Measurements from ENCODE around the gene RPS3A. TPM values are rescaled to one million over a fixed set of nuclear protein-coding genes. Genes with fewer than 3 reads are reported as not detected.

Gene RPS3A
- polyA plus RNA-seq, 3 donors, result 1,088 to 1,816 (median 1,582) TPM

DNA sequence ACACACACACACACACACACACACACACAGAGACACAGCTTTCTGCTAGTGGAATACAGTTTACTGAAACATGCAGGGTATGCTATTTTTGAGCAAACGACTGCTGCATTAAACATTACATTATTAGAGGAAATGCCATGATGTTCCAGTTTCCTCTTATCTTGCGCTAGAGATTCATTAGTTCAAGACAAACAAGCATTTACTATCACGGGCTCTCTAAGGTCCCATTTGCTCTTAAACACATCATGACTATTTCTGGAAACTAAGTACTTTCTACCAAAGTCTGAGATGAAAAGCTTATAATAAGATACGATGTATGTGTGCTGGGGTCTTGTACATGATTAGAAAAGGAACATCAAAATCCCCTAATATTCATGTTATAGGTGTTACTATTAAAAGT lies 48.8 kb downstream of the RPS3A start:
- H3K36me3 Mint-ChIP-seq, result no peaks in the 10 kb centered on the region
- H2AFZ ChIP-seq (ENCODE audit: insufficient read depth, low read depth, low read length, poor library complexity, severe bottlenecking), result no peak overlapping the region
- H3K9me3 Mint-ChIP-seq, result no peaks in the 10 kb centered on the region
- no peak overlapping the region for H3K9ac ChIP-seq (ENCODE audit: insufficient read depth, low read length, poor library complexity, severe bottlenecking)
- WGBS (ENCODE audit: insufficient coverage), result no CpG with 5 or more reads among the region's 4 CpGs
- no peaks in the 10 kb centered on the region for H3K4me1 ChIP-seq (ENCODE audit: control insufficient read depth in 1 of 2, insufficient read depth in 2 of 2, low read length in 2 of 2)
- H3K9me3 ChIP-seq (replicated peaks in 1 of 2; ENCODE audit: control insufficient read depth in 1 of 2, insufficient read depth in 1 of 2, low read length in 2 of 2), result no peaks in the 10 kb centered on the region
- H4K20me1 ChIP-seq (ENCODE audit: insufficient read depth, low read length), result no peaks in the 10 kb centered on the region
- no peaks in the 10 kb centered on the region for H3K36me3 ChIP-seq (replicated peaks in 1 of 2; ENCODE audit: control insufficient read depth in 1 of 2, insufficient read depth in 2 of 2, low read length in 2 of 2)
- no peak overlapping the region for H3K4me2 ChIP-seq (replicated peaks; ENCODE audit: extremely low read depth, low read length, poor library complexity, severe bottlenecking)
- H3K27ac ChIP-seq (ENCODE audit: low read depth in 1 of 2, low read length in 2 of 2), result no peak overlapping the region
- H3K79me2 ChIP-seq (ENCODE audit: insufficient read depth, low read length), result no peaks in the 10 kb centered on the region
- H3K4me3 ChIP-seq (replicated peaks in 1 of 3; ENCODE audit: low read depth in 2 of 3, low read length in 3 of 3), result no peak overlapping the region
- no peaks in the 10 kb centered on the region for H3K27me3 ChIP-seq (ENCODE audit: control insufficient read depth in 2 of 2, insufficient read depth in 2 of 2, low read length in 2 of 2)
- intact Hi-C loops (cut with micrococcal nuclease), result no loop called here
- no peak overlapping the region for H3K4me3 Mint-ChIP-seq
- no peaks in the 10 kb centered on the region for H3K4me1 Mint-ChIP-seq
- peaks cover 2 to 6% (median 4%) of the 10 kb centered on the region in 3 donors for H3K27me3 Mint-ChIP-seq (ENCODE audit: low read depth in 3 of 3)
- TF ChIP-seq, protein P1, sequence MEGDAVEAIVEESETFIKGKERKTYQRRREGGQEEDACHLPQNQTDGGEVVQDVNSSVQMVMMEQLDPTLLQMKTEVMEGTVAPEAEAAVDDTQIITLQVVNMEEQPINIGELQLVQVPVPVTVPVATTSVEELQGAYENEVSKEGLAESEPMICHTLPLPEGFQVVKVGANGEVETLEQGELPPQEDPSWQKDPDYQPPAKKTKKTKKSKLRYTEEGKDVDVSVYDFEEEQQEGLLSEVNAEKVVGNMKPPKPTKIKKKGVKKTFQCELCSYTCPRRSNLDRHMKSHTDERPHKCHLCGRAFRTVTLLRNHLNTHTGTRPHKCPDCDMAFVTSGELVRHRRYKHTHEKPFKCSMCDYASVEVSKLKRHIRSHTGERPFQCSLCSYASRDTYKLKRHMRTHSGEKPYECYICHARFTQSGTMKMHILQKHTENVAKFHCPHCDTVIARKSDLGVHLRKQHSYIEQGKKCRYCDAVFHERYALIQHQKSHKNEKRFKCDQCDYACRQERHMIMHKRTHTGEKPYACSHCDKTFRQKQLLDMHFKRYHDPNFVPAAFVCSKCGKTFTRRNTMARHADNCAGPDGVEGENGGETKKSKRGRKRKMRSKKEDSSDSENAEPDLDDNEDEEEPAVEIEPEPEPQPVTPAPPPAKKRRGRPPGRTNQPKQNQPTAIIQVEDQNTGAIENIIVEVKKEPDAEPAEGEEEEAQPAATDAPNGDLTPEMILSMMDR (IDR thresholded peaks at IDR 0.05), result no peak
- no peak overlapping the region for H3K27ac Mint-ChIP-seq
- no peak for DNase-seq

GRCh38 chr4:151150821-151151580 lies 51.6 kb downstream of the RPS3A start:
- H3K27me3 Mint-ChIP-seq (ENCODE audit: low read depth in 3 of 3), result peaks cover 1 to 5% (median 2%) of the 10 kb centered on the region in 3 donors
- no peak overlapping the region for H3K27ac Mint-ChIP-seq
- Histone ChIP-seq H3K4me2 (replicated peaks; ENCODE audit: extremely low read depth, low read length, poor library complexity, severe bottlenecking) (no peak overlapping the region), H3K9ac (ENCODE audit: insufficient read depth, low read length, poor library complexity, severe bottlenecking) (no peak overlapping the region), H3K36me3 (replicated peaks in 1 of 2; ENCODE audit: control insufficient read depth in 1 of 2, insufficient read depth in 2 of 2, low read length in 2 of 2) (no peaks in the 10 kb centered on the region), H2AFZ (ENCODE audit: insufficient read depth, low read depth, low read length, poor library complexity, severe bottlenecking) (no peak overlapping the region), H3K79me2 (ENCODE audit: insufficient read depth, low read length) (no peaks in the 10 kb centered on the region), H4K20me1 (ENCODE audit: insufficient read depth, low read length) (no peaks in the 10 kb centered on the region), H3K9me3 (replicated peaks in 1 of 2; ENCODE audit: control insufficient read depth in 1 of 2, insufficient read depth in 1 of 2, low read length in 2 of 2) (no peaks in the 10 kb centered on the region), H3K4me1 (ENCODE audit: control insufficient read depth in 1 of 2, insufficient read depth in 2 of 2, low read length in 2 of 2) (no peaks in the 10 kb centered on the region), H3K4me3 (replicated peaks in 1 of 3; ENCODE audit: low read depth in 2 of 3, low read length in 3 of 3) (no peak overlapping the region), H3K27me3 (ENCODE audit: control insufficient read depth in 2 of 2, insufficient read depth in 2 of 2, low read length in 2 of 2) (no peaks in the 10 kb centered on the region), H3K27ac (ENCODE audit: low read depth in 1 of 2, low read length in 2 of 2) (no peak overlapping the region)
- intact Hi-C loops (cut with micrococcal nuclease), result no loop called here
- DNase-seq, result no peak
- no peak overlapping the region for H3K4me3 Mint-ChIP-seq
- no peaks in the 10 kb centered on the region for H3K4me1 Mint-ChIP-seq
- H3K9me3 Mint-ChIP-seq, result no peaks in the 10 kb centered on the region
- WGBS (ENCODE audit: insufficient coverage), result 97% methylated on average over 9 of the region's 9 CpGs
- H3K36me3 Mint-ChIP-seq, result no peaks in the 10 kb centered on the region
- TF ChIP-seq, protein P1 (IDR thresholded peaks at IDR 0.05), result no peak
